DMS53 treated with DMSO at 0.1 percent for 48 hours (cell line): ENCODE results near the gene ACVR1.
"Not testable (repeated sequence)": the region's sequence is repeated elsewhere in the genome, so short reads cannot be mapped to it uniquely, and the experiment has no call there.

Source experiments
- DNase-seq: peaks from one replicate; lab custom pipeline; 2025; ENCODE audit not compliant: unreplicated experiment; lab: John Stamatoyannopoulos, UW

The ACVR1 gene

DNA sequence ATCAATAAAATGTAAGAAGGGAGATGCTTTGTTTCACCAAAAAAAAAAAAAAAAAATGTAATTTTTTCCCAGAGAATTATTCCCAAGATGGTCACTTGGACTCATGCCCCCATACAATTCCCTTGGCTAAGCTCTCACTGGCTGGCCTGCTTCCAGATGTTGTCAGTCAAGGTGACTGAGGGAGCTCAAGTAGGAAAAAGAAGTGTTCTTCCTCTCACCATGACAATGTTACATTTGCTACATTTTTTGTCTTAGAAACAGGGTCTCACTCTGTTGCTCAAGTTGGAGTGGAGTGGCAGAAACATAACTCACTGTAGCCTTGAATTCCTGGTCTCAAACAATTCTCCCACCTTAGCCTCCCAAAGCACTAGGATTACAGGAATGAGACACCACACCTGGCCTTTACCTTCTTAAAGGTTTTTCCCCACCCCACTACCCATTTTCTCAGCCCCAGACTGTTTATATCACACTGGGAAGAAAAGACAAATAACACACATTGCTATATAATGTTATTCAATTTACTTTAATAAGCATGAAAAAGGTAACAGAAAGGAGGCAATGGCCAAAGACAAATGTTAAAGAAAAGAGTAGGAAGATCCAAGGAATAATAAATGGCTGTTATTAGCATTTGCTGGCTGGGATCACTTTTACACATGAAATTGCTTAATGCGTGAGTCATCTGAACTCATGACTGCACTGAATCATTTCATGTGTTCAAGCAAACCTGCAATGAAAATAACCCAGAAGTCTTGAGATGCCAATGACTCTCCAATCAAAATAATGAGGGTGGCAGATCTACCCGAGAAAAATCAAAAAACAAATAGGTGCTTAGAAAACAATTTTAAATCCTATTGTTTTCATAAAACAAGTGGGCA, 45.2 kb downstream of the ACVR1 start:
- DNase-seq, result no peak

DNA sequence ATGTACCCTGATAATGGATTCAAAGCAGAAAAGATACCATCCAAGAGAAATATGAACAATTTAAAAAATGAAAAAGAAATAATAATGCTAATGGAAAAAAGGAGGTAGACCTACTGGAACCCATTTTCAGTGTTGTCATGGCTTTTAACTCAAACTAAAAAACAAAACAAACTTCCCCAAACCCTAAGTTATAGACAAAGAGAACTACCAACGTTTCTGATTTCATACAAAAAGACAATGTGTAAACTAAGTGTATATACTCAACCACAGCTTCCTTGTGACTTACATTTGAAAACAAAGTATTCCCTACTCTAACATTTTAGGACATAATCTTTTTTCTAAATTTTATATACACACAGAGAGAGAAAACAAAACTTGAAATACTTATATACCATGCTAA, 45.9 kb downstream of the ACVR1 start:
- DNase-seq, result no peak

DNA sequence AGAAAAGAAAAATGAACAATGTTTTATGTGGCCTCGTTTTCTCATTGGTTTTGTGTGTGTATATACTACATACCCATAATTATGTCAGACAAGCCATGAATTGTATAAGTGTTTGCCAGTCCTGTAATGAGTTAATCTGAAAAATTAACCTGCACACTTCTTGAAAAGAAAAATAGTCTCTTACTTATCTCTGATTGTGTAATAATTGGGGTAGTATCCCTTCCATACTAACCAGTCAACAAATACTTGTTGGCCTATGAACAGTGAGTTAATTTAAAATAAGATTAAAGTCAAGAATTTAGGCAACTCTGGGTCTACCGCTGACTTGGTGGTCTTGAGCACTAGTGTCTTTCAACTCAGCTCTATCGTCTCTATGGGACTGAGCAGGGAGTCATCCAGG, 48.8 kb downstream of the ACVR1 start:
- DNase-seq, result no peak

DNA sequence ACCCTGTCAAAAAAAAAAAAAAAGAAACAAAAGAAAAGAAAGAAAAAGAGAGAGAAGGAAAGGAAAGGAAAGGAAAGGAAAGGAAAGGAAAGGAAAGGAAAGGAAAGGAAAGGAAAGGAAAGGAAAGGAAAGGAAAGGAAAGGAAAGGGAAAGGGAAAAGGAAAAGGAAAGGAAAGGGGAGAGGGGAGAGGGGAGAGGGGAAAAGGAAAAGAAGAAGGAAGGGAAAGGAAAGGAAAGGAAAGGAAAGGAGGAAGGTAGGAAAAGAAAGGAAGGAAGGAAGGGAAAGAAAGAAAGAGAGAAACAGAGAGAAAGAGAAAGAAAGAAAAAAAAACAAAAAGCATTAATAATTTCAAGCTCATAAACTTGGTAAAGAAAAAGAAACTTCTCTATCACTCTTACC, 49.5 kb downstream of the ACVR1 start:
- not testable (repeated sequence) for DNase-seq

DNA sequence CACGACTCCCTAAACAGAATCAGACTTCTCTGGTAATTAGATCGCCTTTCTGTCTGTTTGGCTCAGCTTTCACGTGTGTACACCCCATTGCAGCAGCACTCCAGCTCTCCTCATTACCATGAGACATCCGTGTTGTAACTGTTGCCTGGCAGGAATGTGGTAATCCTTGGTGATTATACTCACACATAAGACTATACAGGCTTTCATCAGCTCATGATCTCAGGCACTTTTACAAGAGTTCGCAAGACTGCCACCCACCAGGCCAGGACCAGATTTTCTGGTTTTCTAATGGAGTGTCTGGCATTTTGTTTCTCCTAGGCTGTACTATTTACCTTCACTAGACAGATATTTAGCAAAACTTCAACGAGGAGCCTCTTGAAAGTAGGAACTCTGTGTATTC, 50.2 kb downstream of the ACVR1 start:
- DNase-seq, result no peak

DNA sequence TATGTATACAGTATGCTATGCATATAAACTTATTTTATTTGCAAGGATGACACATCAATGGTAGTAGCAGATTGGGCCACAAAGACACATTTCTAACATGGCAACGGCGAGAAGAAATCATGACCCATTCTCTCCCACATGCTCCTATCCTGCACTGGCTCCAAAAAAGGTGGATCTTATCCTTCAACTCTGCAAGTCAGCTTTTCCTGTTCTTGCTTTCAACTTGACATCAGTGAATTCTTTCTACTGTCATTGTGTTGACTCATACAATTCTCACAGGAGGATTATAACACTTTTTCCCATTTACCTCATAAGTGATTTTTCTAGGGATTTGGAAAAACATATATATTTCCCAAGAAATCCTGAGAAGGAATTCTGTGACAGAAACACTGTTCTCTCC, 53.1 kb downstream of the ACVR1 start:
- DNase-seq, result no peak

DNA sequence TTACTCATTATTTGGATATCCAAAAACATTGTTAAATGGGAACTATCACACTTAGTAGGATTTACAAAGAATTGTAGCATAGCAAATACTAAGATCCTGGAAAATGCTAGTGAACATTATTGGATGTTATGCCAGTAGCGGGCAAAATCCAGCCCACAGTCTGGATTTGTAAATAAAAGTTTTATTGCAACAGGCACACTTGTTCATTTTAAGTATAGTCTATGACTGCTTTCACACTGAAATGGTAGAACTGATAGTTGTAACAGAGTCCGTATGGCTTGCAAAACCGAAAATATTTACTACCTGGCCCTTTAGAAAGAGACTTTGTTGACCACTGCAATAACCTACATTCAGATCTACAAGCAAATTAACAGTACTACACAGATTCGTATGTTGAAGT, 53.6 kb downstream of the ACVR1 start:
- DNase-seq, result no peak

DNA sequence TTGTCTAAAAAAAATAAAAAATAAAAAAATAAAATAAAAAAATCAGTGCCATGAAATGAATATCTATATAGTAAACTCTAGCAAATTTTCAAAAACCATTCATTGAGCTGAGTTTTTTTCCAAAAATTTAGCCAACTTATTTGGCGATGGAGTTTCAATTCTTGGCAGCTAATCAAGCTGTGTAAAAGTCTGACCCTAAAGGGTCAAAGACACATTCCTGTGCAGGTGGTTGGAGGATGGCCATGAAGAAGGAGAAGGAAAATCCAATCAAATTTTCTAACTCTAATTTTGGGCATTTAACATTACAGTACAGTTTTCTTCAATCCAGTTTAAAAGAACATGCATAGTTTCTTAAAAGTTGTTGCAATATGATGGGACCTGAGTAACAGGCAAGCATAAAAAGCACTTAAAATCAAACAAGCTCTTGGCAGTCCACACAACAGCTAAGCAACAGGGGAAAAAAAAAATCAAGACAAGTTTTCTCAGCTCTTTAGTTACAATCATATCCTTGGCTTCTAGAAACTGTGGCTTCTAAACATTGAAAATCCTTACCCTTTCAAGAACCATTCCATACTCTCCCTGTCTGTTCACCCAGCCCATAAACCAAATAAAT, 54.5 kb downstream of the ACVR1 start:
- DNase-seq, result no peak

DNA sequence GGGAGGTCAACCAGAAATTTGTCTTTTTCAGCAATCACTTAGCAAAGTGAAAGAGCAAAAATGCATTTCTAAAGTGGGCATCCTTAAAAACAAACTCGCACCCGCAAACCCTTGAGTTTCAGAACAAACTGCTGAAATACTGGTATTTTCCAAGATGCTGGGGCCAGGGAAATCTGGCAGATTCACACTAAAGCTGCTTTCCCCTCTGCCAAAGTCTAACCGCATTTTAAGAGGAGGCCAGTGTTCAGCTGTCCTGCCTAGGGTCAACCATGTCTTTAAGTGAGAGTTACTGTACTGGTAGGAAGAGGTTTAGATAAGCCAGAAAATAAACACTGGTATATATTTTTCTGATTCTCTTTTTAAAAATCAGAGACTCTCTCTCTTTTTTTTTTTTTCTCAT, 55.9 kb downstream of the ACVR1 start:
- no peak for DNase-seq

DNA sequence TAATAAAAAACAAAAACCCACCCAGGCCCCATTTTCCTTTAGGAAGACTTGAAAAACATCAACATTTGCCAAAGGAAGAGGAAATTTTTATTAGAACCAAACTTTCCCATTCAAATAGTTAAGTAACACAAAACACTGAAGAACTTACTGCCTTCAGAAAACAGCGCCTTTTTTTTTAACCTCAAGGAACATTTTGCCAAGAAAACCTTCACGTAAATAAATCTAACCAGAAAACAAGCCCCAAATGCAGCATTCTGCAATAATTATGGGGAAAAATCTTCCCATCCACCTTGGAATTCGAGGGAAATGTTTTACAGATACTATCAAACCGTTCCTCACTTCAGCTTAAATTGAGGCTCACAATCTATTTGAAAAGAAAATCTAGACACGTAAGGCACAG, 56.4 kb downstream of the ACVR1 start:
- no peak for DNase-seq

DNA sequence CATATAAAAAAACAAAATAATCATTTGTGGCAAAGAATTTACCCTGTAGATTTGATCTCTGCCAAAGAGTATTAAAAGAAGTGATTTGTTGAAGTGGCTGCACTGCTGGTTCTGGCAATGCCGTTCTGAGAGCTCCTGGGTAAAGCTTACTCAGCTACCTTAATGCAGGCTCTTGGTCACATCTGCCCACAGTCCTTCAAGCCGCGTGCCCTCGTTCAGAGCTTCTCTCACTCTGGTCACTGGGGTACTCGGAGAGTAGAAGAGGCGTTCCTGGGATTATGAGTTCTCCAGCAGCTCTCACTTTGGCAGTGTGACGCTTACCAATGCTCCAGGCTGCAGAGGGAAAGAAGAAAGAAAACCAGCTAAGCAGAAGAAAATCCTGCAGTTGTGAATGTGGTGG, 57.9 kb downstream of the ACVR1 start:
- no peak for DNase-seq

DNA sequence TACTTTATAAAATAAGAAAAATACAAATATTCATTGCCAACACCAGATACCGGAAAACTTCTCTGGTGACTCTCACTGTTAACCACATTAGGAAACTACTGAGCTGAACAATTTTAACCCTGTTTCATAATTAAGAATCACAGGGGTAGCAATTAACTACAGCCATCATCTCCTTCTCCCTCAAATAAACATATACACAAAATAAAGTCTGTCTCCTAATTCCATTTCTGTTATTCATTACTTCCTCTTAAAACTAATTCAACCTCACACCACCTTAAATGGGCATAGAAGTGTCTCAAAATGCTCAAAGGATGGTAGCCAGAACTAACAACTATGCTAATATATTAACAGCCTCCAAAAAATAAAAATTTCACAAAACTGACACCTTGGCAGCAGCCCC, 60.7 kb downstream of the ACVR1 start:
- no peak for DNase-seq

DNA sequence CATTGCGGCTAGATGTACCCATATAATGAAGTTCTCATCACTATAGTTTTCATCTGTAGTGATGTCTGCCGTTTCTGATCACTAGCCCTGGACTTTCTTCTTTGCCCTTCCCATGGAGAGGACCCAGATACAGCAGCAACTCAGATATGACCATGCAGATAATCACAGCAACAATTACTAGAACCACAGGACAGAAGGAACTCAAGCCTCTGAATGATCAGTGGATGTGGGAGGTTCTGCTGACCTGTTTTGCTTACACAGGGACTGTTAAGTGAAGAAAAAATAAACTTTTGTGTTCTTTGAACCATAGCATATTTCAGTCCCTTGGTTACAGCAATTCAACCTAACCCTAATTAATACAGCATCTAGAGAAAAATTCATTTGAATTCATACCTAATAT, 62.7 kb downstream of the ACVR1 start:
- DNase-seq, result no peak

DNA sequence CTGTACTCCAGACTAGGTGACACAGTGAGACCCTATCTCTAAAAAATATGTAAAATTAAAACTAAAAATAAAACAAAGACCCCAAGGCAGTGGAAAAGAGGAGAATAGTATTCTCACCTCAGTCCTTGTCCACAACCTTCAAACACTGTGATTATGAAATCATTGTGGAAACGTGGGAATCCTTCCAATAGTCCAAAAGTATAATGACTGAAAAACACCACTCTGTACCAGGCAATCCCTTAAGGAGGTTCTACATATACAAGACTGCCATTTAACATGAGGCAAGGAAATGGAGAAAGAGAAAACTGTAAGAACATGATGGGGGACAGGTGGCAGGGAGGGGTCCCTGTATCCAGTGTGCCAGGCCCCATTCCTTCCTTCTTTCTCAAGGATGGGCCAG, 66.1 kb downstream of the ACVR1 start:
- DNase-seq, result no peak

DNA sequence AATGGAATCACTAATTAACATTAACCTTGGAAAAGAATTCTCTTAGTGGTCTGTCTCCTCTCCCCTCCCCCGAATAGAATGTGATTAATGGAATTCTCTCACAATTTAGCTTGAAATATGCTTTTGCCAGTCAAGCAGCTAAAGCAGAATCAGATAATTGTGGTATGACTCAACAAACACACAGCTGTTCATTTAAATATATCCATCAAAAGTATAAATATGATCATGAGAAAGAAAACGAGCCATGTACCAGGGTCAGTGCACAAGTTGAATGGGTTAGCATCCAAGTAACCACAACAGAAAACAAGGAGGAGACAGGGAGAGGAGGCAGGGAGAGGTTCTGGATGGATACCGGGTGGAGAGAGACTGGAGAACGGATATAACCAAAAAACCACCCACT, 66.9 kb downstream of the ACVR1 start:
- DNase-seq, result no peak

DNA sequence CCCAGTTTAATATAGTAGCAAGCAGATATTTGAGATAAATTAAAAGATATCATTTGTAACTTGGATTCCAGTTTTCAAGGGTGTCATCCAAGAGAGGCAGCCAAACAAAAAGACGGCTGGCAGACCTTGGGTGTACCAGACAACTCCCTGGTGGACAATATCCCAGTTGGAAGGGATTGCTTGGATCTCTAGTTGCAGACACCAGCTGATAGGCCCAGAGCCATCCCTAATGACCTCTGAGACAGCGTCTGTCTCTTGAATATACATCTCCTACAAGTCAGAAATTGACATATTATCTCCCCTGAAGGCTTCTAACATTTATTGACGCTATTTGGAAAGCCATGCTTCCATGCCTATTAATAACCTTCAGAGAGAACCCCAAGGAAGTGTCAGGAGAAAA, 67.7 kb downstream of the ACVR1 start:
- DNase-seq, result no peak

DNA sequence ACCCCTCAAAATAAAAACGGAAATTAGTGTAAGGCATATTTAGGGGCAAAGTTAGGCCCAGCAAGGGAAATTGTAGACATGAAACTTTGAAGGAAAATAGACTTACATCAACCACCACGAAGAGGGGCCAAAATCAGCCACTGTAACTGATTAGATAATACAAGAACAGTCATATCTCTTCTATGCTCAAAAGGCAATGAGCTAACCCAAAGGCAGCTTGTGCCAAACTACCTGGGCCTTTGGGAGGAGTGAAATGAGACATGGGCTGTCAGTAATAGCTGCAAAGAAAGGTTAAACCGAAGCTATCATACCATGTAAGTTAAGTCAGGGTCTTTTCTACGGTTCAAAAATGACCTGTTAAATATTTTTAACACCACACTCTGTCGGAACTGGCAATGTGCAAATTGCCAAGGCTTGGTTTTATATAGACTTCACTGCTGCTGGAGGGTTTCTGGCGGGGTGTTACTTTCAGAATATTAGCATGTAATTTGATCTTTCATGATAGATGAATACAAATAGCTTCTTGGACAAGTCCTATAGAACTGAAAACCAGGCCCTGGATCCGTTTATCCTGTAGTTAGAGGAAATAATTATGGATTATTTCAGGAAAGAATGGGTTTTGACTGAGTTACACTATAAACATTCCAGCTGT, 69.6 kb downstream of the ACVR1 start:
- DNase-seq, result no peak

DNA sequence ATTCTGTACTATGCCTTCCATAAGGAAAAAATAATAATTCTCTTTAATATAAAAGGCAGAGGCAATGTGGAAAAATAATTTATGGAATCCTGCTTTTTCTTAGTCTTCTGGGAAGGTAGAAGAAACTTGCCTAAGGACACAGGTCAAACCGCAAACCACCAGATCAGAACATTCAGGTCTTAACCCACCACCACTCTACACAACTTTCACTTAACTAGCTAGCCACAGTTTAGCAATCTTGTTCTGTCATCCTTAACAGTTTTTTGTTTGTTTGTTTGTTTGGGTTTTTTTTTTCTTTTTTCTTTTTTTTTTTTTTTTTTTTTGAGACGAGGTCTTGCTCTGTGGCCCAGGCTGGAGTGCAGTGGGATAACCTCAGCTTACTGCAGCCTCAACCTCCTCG, 70.6 kb downstream of the ACVR1 start:
- no peak for DNase-seq

DNA sequence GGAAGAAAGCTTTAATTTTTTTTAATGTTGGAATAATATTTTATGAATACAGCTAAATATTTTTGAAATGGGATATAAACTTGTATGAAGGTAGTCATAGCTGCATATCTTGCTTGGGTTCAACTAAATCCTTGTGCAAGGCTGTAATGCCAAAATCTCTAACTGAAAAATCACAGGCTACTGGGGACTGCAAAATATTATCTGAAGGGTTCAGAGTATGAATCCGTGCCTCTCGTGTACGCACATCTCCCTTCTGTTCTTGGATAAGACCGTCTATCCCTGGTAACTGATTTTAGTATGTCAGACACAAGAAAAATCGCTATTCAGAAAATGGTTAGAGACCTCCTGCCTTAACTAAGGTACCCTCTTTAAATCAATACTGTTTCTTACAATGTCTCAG, 71.8 kb downstream of the ACVR1 start:
- DNase-seq, result no peak

DNA sequence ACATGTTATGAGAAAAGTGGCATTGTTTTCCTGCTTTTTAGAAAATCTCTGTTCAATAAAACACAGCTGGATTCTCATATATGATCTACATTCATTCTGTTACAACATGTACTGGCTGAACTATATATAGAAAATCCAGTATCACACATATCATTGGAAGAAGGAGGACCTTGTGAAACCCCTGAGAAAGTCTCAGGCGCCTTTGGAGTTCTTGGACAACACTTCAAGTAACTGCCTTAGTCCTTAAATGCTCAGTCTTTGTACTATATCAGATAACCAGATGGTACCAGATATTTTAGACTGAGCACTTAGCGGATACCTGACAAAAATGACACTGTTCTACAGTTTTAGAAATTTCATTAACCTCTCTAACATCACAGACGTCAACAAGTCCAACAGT, 72.2 kb downstream of the ACVR1 start:
- no peak for DNase-seq

DNA sequence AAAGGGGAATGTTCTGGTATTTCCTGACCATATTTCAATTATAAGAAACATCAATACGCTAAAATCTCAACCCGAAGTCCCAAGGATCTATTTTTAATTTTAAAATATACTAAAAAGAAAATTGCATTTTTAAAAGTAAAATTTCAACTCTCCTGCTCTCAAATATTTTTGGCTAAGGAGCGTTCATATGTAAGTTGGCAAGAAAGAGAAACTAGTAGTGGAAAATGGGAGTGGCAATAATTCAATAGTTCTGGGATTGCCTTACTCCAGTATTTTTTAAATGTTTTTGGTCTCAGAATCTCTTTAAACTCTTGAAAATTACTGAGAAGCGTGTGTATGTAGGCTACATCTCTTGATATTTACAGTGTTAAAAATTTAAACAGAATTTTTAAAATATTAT, 72.7 kb downstream of the ACVR1 start:
- DNase-seq, result no peak

DNA sequence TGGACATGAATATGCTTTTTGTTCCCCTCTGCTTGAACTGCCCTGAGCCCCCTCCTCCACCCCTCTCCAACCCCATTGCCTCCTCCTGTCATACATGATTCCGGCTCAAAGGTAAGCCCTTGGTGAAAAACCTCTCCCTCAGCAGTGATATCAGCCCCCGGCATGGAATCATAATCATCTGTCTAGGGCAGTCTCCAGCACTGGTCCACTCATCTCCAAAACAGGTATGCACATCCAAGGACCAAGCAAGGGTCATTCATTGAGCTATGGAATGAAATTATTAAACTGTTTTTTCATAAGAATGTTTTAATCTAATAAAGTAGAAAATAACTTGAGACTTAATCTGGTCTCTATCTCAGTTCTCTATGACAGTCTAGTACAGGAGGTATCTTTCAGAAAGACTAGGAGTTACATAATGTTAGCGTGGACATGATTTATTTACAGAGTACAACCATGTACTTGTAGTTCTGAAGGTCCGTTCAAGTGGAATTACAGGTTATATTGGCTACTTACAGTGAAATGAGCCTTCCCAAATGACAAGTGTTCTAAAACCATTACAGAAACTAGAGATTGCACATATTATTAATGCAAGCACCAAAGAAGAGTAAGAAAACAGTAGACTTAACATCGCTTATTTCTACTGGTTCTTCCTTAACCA, 75.2 kb downstream of the ACVR1 start:
- DNase-seq, result peak; percentile 65
